Fibroblast of skin of right quadriceps (primary cell): ENCODE data around the gene ZNF236.

Experiments used
- DNase-seq: peaks from one replicate; pipeline ENCODE4 v3.0.0-alpha.2; 2013

The ZNF236 gene

GRCh38 chr18:76821875-76822505 lies 367 bp upstream of the ZNF236 start:
- peak; percentile 47 for DNase-seq

DNA sequence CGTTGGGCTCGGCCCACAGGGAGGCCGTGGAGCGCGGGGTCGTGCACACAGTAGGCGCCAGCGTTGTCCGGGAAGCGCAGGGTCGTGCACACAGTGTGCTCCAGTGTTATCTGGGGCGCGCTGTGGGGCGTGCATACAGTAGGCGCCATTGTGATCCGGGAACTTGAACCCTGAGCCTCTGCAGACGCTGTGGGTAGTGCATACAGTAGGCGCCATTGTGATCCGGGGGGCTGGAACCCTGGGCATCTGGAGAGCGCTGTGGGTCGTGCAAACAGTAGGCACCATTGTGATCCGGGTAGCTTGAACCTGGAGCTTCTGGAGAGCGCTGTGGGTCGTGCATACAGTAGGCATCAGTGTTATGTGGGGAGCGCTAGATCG lies 793 bp downstream of the ZNF236 start:
- DNase-seq: no peak

GRCh38 chr18:76823587-76824011 lies 1.2 kb downstream of the ZNF236 start:
- peak; percentile 26 for DNase-seq

- no peak for DNase-seq
Observed at GRCh38 chr18:76824145-76824676, 1.9 kb downstream of the ZNF236 start.

- DNase-seq: no peak
Observed at GRCh38 chr18:76824754-76825153, 2.4 kb downstream of the ZNF236 start.

- DNase-seq: peak; percentile 27
Observed at GRCh38 chr18:76827205-76828200, 5.1 kb downstream of the ZNF236 start.

DNA sequence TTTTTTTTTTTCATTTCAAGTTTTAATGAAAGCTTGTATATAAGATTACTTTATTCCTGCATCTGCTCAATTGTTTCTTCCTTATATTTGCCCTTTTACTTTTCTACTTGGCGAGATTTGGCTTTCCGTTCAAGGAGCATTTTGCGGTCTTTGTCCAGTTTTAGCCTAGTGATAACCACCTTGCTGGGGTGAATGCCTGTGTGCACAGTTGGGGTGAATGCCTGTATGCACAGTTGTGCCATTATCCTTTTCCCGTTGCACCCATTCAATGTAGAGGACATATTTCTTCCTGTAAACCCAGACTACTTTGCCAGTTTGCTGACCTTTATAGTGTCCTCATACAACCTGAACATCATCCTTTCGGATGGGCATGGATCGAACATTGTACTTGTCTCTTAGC lies 12.0 kb downstream of the ZNF236 start:
- DNase-seq: no peak

DNA sequence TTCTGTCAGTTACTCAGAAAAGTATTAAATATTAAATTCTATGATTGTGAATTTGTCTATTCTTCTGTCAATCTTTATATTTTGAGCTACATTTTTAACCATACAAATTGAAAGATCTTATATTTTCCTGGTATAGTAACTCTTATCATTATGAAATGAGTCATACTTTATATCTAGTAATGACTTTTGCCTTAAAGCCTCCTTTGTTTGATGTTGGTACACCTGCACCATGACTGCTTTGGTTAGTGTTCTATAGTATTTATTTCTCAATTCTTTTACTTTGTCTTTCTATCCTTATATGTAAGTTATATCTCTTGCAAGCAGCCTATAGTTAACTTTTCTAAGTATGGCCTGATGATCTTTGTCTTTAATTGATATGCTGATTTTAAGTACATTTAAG lies 13.0 kb downstream of the ZNF236 start:
- DNase-seq: no peak

DNA sequence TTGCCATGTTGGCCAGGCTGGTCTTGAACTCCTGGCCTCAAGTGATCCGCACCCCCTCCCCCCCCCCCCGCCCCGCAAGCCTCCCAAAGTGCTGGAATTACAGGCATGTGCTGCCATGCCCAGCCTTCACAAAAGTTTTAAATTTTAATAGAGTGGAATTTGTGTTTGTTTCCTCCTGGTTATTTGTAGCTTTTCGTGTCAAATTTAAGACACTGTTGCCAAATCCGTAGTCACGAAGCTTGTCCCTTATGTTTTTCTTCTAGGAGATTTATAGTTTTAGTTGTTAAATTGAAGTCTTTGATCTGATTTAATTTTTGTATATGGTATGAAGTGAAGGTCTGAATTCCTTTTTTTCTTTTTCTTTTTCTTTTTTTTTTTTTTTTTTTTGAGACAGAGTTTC lies 14.7 kb downstream of the ZNF236 start:
- DNase-seq: no peak

GRCh38 chr18:76838182-76838581 lies 15.8 kb downstream of the ZNF236 start:
- DNase-seq: no peak

DNA sequence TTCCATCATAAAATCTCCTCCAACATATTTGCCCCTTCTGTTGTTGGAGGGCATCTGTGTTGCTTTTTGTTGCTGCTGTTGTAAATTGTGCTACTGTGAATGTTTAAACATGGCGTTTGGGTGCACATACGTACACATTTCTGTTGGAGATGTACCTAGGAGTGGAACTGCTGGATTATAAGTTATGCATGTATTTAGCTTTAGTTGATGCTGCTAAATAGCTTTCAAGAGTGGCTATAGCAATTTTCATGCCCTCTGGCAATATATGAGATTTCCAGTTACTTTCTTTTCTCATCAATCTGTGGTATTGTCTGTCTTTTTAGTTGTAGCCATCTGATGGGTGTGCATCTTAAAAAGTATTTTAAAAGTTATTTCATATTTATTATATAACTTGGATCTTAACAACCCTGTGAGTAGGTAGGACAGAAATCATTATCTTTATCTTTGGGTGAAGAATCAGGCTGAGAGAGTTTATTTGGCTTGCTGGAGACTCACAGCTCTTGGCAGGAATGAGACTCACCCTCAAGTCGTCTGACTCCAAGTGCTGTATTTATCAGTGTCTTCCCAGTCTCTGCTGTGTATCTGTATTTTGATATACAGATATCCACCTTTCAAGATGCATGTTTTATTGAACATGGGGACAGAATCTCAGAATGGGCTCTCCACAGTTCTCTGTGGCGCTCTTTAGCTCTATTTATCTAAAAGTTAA lies 16.9 kb downstream of the ZNF236 start:
- DNase-seq: no peak

- DNase-seq: no peak
Observed at GRCh38 chr18:76842837-76843530, 20.6 kb downstream of the ZNF236 start.

- DNase-seq: no peak
Observed at GRCh38 chr18:76844144-76844543, 21.8 kb downstream of the ZNF236 start.

- no peak for DNase-seq
Observed at GRCh38 chr18:76844742-76845477, 22.6 kb downstream of the ZNF236 start.

DNA sequence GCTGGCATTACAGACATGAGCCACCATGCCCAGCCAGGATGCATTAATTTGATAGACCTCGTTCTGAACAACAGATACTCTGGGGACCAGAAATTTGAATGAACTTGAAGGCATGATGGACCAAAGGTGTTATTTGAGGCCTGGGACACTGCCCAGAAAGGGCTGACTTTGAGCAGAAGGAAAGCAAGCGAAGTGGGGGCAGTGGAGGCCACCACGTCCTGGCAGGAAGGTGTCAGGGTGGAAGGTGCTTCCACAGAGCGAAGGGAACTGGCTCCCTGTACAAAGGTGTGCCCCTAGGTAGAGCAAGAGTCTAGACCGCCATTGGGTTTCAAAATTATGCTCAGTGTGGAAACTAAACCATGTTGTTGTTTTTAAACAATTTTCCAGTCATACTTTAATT lies 23.9 kb downstream of the ZNF236 start:
- DNase-seq: no peak

GRCh38 chr18:76847916-76848315 lies 25.6 kb downstream of the ZNF236 start:
- no peak for DNase-seq

GRCh38 chr18:76850112-76850511 lies 27.8 kb downstream of the ZNF236 start:
- DNase-seq: no peak

- no peak for DNase-seq
Observed at GRCh38 chr18:76855594-76855993, 33.2 kb downstream of the ZNF236 start.

GRCh38 chr18:76857476-76857875 lies 35.1 kb downstream of the ZNF236 start:
- DNase-seq: no peak

DNA sequence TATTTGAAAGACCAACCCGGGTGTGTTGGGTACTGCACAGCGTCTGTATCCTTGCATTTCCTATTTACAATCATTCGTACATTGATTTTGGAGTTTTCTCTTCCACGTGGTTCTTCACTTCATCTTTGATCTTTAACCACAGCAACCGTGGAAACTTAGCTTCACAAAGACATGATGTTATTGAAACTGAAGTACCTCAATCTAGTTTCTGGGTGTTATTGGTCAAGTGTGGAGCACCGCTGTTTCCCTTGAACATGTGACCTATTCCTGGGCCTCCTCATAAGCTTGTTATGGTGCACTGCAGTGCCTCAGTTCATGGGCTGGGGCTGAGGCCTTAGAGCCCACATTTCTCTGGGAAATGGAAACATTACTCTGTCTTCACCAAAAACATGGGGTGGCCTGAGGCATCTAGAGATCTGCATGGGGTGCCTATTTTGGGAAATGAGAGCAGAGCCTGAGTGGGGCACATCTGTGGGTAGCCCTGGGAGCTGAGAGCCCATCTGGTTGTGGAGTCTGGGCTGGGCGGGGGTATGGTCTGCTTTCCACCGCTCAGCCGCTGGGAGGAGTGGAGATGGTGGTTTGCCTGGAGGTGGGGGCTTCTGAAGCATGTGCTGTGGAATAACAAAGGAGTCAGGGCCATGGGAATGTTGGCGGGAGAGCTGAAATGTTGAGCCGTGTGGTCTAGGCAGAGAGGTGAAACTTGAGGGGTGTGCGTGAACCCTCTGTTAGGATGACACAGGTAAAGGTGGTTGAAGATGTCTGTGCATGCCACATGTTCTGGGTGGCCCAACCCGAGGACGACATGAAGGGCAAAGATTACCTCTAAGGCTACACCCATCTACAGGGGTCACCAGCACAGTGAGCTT lies 37.4 kb downstream of the ZNF236 start:
- no peak for DNase-seq

DNA sequence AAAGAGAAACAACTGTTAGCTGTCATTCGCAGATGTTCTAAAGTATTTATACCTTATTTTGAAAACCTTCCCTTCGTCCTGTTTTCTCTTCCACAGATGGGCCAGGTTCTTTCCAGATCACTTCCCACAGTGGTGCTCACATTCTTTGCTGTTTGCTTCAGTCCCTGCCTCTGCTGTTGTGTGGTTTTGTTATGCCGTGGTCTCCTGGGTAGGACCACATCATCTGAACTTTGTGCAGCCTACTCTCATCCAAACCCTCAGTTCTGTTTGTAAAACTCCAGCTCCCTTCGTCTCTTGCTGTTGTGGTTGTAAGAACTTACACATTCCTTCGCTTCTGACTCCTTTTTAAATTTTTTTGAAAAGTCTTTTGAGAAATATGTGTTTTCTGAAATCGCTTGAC lies 38.1 kb downstream of the ZNF236 start:
- DNase-seq: peak; percentile 8
